Endothelial cell (in vitro differentiated cells): ENCODE results near the gene DMAC2L. TPM values are rescaled to one million over a fixed set of nuclear protein-coding genes. Genes with fewer than 3 reads are reported as not detected.
A peak's percentile ranks its signal among the peaks of the same experiment; 100 is the strongest.

ENCODE experiments used
- DNase-seq: peaks from one replicate; pipeline ENCODE4 v3.0.0; 2021; ENCODE audit warnings: low spot score
- H3K27ac Mint-ChIP-seq: one replicate; pipeline ENCODE4 v1.8.0; 2021; ENCODE audit warnings: mixed read lengths, inconsistent platforms; ENCODE audit not compliant: unreplicated experiment
- H3K27me3 Mint-ChIP-seq: one replicate; pipeline ENCODE4 v1.8.0; 2021; ENCODE audit warnings: mild to moderate bottlenecking, moderate library complexity, mixed read lengths, inconsistent platforms; ENCODE audit not compliant: unreplicated experiment
- H3K36me3 Mint-ChIP-seq: one replicate; pipeline ENCODE4 v1.8.0; 2021; ENCODE audit warnings: mild to moderate bottlenecking, low read depth, mixed read lengths, inconsistent platforms; ENCODE audit not compliant: unreplicated experiment
- H3K4me1 Mint-ChIP-seq: one replicate; pipeline ENCODE4 v1.8.0; 2021; ENCODE audit warnings: mild to moderate bottlenecking, mixed read lengths, inconsistent platforms; ENCODE audit not compliant: unreplicated experiment
- H3K4me3 Mint-ChIP-seq: one replicate; pipeline ENCODE4 v1.8.0; 2021; ENCODE audit warnings: mild to moderate bottlenecking, mixed read lengths, inconsistent platforms; ENCODE audit not compliant: unreplicated experiment
- H3K9me3 Mint-ChIP-seq: one replicate; pipeline ENCODE4 v1.8.0; 2021; ENCODE audit warnings: mixed read lengths, inconsistent platforms; ENCODE audit not compliant: unreplicated experiment
- CTCF ChIP-seq: fragments of 200-600 bp; sonication (generic); IDR thresholded peaks from one replicate; pipeline ENCODE4 v1.5.0; 2021; ENCODE audit warnings: antibody characterized with exemption; ENCODE audit not compliant: unreplicated experiment
- total RNA-seq: library from RNA; stranded (reverse); fragmentation: NEBNext Ultra II Directional; extraction: Animal tissue kit (Norgen Biotek cat#: 25700); gene quantifications from one replicate; pipeline ENCODE4 v1.2.1, GENCODE V29; 2021; ENCODE audit not compliant: unreplicated experiment

The DMAC2L gene
- total RNA-seq, 1 donor from 2014 or later, result 14.1 TPM

DNA sequence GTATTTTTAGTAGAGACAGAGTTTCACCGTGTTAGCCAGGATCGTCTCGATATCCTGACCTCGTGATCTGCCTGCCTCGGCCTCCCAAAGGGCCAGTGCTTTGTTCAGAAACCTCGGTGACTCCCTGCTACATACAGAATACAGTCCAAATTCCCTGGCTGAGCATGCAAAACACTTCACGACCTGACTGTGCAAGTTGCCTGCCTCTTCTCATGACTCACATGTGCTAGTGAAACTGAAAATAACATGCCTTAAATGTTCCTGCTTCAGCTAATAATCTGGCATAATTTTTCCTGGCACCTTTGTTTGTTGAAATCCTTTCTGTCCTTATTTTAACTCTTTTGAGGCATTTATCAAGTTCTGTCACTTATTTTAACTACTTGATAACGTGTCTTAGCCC is 8.2 kb downstream of the DMAC2L start:
- Mint-ChIP-seq H3K36me3 (peaks cover 11% of the 10 kb centered on the region), H3K4me3 (no peak overlapping the region), H3K27me3 (no peaks in the 10 kb centered on the region), H3K4me1 (peaks cover 8% of the 10 kb centered on the region), H3K9me3 (no peaks in the 10 kb centered on the region), H3K27ac (no peak overlapping the region)
- TF ChIP-seq CTCF, result no peak
- no peak for DNase-seq

GRCh38 chr14:50321009-50321660 is 9.0 kb downstream of the DMAC2L start:
- H3K4me3 Mint-ChIP-seq, result no peak overlapping the region
- H3K9me3 Mint-ChIP-seq, result no peaks in the 10 kb centered on the region
- no peak overlapping the region for H3K27ac Mint-ChIP-seq
- TF ChIP-seq CTCF, result peak; percentile 54
- H3K36me3 Mint-ChIP-seq, result peaks cover 7% of the 10 kb centered on the region
- DNase-seq, result peak; percentile 54
- H3K27me3 Mint-ChIP-seq, result no peaks in the 10 kb centered on the region
- peaks cover 8% of the 10 kb centered on the region for H3K4me1 Mint-ChIP-seq

- peaks cover 30% of the 10 kb centered on the region for H3K4me1 Mint-ChIP-seq
- peaks cover 4% of the 10 kb centered on the region for H3K36me3 Mint-ChIP-seq
- no peak overlapping the region for H3K27ac Mint-ChIP-seq
- H3K4me3 Mint-ChIP-seq, result no peak overlapping the region
- no peaks in the 10 kb centered on the region for H3K9me3 Mint-ChIP-seq
- no peak for DNase-seq
- no peaks in the 10 kb centered on the region for H3K27me3 Mint-ChIP-seq
- no peak for TF ChIP-seq CTCF
Observed at GRCh38 chr14:50331596-50331995, 19.5 kb downstream of the DMAC2L start.

DNA sequence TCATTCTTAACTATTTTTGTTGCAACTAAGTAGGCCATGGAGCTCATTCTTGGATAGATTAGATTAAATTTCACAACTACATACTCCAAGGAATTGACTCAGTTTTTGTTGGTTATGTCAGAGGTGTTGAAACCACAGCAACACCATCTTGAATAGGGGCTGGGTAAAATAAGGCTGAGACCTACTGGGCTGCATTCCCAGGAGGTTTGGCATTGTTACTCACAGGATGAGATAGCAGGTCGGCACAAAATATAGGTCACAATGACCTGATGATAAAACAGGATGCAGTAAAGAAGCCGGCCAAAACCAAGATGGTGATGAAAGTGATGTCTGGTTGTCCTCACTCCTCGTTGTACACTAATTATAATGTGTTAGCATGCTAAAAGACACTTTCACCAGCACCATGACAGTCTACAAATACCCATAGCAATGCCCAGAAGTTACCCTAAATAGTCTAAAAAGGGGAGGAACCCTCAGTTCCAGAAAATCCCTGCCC is 20.9 kb downstream of the DMAC2L start:
- TF ChIP-seq CTCF, result no peak
- DNase-seq, result no peak
- no peak overlapping the region for H3K4me3 Mint-ChIP-seq
- no peak overlapping the region for H3K27ac Mint-ChIP-seq
- H3K4me1 Mint-ChIP-seq, result peaks cover 31% of the 10 kb centered on the region
- H3K9me3 Mint-ChIP-seq, result no peaks in the 10 kb centered on the region
- H3K36me3 Mint-ChIP-seq, result peaks cover 4% of the 10 kb centered on the region
- H3K27me3 Mint-ChIP-seq, result no peaks in the 10 kb centered on the region

DNA sequence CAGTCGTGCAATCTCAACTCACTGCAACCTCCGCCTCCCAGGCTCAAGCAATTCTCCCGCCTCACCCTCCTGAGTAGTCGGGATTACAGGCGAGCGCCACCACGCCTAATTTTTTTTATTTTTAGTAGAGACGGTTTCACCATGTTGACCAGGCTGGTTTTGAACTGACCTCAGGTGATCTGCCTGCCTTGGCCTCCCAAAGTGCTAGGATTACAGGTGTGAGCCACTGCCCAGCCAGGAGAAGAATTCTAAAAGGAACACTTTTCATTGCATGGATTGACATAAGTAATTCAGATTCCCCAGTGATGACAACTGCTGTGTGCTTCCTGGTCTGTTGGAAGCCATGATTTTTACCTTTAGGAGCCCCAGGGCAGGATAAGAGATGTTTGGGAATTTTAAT is 22.1 kb downstream of the DMAC2L start:
- H3K27me3 Mint-ChIP-seq, result no peaks in the 10 kb centered on the region
- H3K9me3 Mint-ChIP-seq, result no peaks in the 10 kb centered on the region
- no peak overlapping the region for H3K4me3 Mint-ChIP-seq
- H3K36me3 Mint-ChIP-seq, result no peaks in the 10 kb centered on the region
- peak overlapping the region; percentile 98 for H3K27ac Mint-ChIP-seq
- no peak for DNase-seq
- no peak for TF ChIP-seq CTCF
- peaks cover 35% of the 10 kb centered on the region for H3K4me1 Mint-ChIP-seq
